HG03460 (cell line): ENCODE results near the gene CARHSP1.
"Not testable (repeated sequence)": the region's sequence is repeated elsewhere in the genome, so short reads cannot be mapped to it uniquely, and the experiment has no call there.

Experiments
- ATAC-seq: cut with Tn5 transposase; IDR thresholded peaks from one replicate; pipeline ENCODE4 v1.9.1; 2021; ENCODE audit not compliant: unreplicated experiment

The CARHSP1 gene

GRCh38 chr16:8893976-8894690 lies 25.3 kb upstream of the CARHSP1 start:
- no peak for ATAC-seq

GRCh38 chr16:8893426-8893825 lies 24.6 kb upstream of the CARHSP1 start:
- no peak for ATAC-seq

GRCh38 chr16:8892101-8892575 lies 23.3 kb upstream of the CARHSP1 start:
- peak; percentile 20 for ATAC-seq

GRCh38 chr16:8890549-8890921 lies 21.7 kb upstream of the CARHSP1 start:
- no peak for ATAC-seq

GRCh38 chr16:8889893-8890548 lies 21.2 kb upstream of the CARHSP1 start:
- no peak for ATAC-seq

- no peak for ATAC-seq
These were observed 20.4 kb upstream of the CARHSP1 start for GRCh38 chr16:8888951-8889892.

- no peak for ATAC-seq
These were observed 19.2 kb upstream of the CARHSP1 start for GRCh38 chr16:8887952-8888560.

- ATAC-seq, result no peak
These were observed 18.6 kb upstream of the CARHSP1 start for GRCh38 chr16:8887431-8887765.

GRCh38 chr16:8886593-8887430 lies 18.0 kb upstream of the CARHSP1 start:
- no peak for ATAC-seq

GRCh38 chr16:8885674-8886592 lies 17.1 kb upstream of the CARHSP1 start:
- no peak for ATAC-seq

- ATAC-seq, result no peak
These were observed 14.0 kb upstream of the CARHSP1 start for GRCh38 chr16:8882725-8883377.

- ATAC-seq, result no peak
These were observed 13.3 kb upstream of the CARHSP1 start, which contains the start of gene LITAFD for GRCh38 chr16:8882041-8882617. TSS of gene LITAFD (plus strand) at chr16:8882351. CDS start at chr16:8884356, 2,005 bp downstream.

GRCh38 chr16:8880839-8881510 lies 12.2 kb upstream of the CARHSP1 start:
- ATAC-seq, result no peak

GRCh38 chr16:8878523-8878911 lies 9.7 kb upstream of the CARHSP1 start:
- no peak for ATAC-seq

GRCh38 chr16:8877894-8878522 lies 9.2 kb upstream of the CARHSP1 start:
- no peak for ATAC-seq

- ATAC-seq, result not testable (repeated sequence)
These were observed 6.5 kb upstream of the CARHSP1 start for GRCh38 chr16:8875317-8875716.

- no peak for ATAC-seq
These were observed 5.6 kb upstream of the CARHSP1 start for GRCh38 chr16:8874388-8874787.
